ENCODE data around the gene CHSY1. TPM values are rescaled to one million over a fixed set of nuclear protein-coding genes. Genes with fewer than 3 reads are reported as not detected.

The CHSY1 gene
- total RNA-seq, 1 experiment from 2014 or later = 59.1 TPM

DNA sequence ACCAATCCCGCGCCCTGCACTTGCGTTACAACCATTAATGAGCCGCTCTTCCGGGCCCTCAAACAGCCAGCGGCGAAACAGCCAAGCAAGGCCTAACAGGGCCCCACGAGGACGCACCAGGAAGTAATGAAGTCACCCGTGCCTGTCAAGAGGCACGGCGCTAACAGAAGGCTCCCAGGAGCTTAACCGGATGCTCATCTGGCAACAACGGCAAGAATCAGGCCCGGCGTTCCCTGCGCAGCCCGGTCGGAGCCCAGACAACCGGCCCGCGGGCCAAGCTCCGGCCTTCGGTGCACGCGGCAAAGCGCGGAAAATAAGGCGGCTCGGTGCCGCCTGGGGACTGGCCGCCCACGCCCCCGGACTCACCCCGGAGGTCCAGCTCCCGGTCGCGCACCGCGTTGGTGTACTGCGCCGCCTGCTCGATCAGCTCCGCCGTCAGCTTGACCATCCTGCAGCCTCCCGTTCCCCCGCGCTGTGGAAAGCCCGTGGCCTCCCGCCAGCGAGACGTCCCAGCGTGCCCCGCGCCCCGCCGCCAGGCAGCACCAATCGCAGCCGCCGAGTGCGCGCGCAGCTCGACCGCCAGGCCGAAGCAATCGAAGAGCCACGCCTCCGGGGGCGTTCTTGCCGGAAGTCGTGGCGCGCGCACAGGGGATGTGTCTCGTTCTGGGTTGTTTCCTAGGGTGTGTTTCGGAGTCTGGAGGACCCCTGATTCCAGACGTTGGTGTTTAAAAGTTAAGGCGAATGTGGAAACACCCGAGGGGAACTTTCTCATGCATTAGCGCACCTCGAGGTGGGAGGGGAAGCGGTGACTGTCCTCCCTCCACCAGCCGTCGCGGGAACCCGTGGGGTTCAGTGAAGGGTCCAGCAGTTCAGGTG, 43.1 kb upstream of the CHSY1 start, which contains the start of gene SNRPA1 (continued):
- TF ChIP-seq, protein P1, sequence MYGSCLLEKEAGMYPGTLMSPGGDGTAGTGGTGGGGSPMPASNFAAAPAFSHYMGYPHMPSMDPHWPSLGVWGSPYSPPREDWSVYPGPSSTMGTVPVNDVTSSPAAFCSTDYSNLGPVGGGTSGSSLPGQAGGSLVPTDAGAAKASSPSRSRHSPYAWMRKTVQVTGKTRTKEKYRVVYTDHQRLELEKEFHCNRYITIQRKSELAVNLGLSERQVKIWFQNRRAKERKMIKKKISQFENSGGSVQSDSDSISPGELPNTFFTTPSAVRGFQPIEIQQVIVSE (CRISPR knock-in tag; IDR thresholded peaks at IDR 0.05; ENCODE audit: borderline replicate concordance) = no peak
- TF ChIP-seq, protein P2, sequence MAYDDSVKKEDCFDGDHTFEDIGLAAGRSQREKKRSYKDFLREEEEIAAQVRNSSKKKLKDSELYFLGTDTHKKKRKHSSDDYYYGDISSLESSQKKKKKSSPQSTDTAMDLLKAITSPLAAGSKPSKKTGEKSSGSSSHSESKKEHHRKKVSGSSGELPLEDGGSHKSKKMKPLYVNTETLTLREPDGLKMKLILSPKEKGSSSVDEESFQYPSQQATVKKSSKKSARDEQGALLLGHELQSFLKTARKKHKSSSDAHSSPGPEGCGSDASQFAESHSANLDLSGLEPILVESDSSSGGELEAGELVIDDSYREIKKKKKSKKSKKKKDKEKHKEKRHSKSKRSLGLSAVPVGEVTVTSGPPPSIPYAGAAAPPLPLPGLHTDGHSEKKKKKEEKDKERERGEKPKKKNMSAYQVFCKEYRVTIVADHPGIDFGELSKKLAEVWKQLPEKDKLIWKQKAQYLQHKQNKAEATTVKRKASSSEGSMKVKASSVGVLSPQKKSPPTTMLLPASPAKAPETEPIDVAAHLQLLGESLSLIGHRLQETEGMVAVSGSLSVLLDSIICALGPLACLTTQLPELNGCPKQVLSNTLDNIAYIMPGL (CRISPR knock-in tag; IDR thresholded peaks at IDR 0.05) = peak; percentile 93
- peak; percentile 80 for TF ChIP-seq GABPB1 (CRISPR knock-in tag; IDR thresholded peaks at IDR 0.05)
- TF ChIP-seq, protein P3, sequence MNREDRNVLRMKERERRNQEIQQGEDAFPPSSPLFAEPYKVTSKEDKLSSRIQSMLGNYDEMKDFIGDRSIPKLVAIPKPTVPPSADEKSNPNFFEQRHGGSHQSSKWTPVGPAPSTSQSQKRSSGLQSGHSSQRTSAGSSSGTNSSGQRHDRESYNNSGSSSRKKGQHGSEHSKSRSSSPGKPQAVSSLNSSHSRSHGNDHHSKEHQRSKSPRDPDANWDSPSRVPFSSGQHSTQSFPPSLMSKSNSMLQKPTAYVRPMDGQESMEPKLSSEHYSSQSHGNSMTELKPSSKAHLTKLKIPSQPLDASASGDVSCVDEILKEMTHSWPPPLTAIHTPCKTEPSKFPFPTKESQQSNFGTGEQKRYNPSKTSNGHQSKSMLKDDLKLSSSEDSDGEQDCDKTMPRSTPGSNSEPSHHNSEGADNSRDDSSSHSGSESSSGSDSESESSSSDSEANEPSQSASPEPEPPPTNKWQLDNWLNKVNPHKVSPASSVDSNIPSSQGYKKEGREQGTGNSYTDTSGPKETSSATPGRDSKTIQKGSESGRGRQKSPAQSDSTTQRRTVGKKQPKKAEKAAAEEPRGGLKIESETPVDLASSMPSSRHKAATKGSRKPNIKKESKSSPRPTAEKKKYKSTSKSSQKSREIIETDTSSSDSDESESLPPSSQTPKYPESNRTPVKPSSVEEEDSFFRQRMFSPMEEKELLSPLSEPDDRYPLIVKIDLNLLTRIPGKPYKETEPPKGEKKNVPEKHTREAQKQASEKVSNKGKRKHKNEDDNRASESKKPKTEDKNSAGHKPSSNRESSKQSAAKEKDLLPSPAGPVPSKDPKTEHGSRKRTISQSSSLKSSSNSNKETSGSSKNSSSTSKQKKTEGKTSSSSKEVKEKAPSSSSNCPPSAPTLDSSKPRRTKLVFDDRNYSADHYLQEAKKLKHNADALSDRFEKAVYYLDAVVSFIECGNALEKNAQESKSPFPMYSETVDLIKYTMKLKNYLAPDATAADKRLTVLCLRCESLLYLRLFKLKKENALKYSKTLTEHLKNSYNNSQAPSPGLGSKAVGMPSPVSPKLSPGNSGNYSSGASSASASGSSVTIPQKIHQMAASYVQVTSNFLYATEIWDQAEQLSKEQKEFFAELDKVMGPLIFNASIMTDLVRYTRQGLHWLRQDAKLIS (CRISPR knock-in tag; IDR thresholded peaks at IDR 0.05; ENCODE audit: borderline replicate concordance) = no peak
- TF ChIP-seq, protein P4, sequence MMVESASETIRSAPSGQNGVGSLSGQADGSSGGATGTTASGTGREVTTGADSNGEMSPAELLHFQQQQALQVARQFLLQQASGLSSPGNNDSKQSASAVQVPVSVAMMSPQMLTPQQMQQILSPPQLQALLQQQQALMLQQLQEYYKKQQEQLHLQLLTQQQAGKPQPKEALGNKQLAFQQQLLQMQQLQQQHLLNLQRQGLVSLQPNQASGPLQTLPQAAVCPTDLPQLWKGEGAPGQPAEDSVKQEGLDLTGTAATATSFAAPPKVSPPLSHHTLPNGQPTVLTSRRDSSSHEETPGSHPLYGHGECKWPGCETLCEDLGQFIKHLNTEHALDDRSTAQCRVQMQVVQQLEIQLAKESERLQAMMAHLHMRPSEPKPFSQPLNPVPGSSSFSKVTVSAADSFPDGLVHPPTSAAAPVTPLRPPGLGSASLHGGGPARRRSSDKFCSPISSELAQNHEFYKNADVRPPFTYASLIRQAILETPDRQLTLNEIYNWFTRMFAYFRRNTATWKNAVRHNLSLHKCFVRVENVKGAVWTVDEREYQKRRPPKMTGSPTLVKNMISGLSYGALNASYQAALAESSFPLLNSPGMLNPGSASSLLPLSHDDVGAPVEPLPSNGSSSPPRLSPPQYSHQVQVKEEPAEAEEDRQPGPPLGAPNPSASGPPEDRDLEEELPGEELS (CRISPR knock-in tag; IDR thresholded peaks at IDR 0.05) = peak; percentile 98
- peak; percentile 72; the same call in 1 of the 2 replicates for TF ChIP-seq ZNF232 (CRISPR knock-in tag; IDR thresholded peaks at IDR 0.05)
- TF ChIP-seq ESRRA (CRISPR knock-in tag; IDR thresholded peaks at IDR 0.05; ENCODE audit: borderline replicate concordance) = peak; percentile 23; the same call in 1 of the 2 replicates
- no peak for TF ChIP-seq JUN (CRISPR knock-in tag; IDR thresholded peaks at IDR 0.05)
- TF ChIP-seq, protein P5, sequence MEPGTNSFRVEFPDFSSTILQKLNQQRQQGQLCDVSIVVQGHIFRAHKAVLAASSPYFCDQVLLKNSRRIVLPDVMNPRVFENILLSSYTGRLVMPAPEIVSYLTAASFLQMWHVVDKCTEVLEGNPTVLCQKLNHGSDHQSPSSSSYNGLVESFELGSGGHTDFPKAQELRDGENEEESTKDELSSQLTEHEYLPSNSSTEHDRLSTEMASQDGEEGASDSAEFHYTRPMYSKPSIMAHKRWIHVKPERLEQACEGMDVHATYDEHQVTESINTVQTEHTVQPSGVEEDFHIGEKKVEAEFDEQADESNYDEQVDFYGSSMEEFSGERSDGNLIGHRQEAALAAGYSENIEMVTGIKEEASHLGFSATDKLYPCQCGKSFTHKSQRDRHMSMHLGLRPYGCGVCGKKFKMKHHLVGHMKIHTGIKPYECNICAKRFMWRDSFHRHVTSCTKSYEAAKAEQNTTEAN (CRISPR knock-in tag; IDR thresholded peaks at IDR 0.05) = peak; percentile 87
- 0 out of 2 replicates have a peak, but pooled peaks have one; percentile 90 for TF ChIP-seq KAT7 (CRISPR knock-in tag; IDR thresholded peaks at IDR 0.05; ENCODE audit: borderline replicate concordance)
- TF ChIP-seq, protein P6, sequence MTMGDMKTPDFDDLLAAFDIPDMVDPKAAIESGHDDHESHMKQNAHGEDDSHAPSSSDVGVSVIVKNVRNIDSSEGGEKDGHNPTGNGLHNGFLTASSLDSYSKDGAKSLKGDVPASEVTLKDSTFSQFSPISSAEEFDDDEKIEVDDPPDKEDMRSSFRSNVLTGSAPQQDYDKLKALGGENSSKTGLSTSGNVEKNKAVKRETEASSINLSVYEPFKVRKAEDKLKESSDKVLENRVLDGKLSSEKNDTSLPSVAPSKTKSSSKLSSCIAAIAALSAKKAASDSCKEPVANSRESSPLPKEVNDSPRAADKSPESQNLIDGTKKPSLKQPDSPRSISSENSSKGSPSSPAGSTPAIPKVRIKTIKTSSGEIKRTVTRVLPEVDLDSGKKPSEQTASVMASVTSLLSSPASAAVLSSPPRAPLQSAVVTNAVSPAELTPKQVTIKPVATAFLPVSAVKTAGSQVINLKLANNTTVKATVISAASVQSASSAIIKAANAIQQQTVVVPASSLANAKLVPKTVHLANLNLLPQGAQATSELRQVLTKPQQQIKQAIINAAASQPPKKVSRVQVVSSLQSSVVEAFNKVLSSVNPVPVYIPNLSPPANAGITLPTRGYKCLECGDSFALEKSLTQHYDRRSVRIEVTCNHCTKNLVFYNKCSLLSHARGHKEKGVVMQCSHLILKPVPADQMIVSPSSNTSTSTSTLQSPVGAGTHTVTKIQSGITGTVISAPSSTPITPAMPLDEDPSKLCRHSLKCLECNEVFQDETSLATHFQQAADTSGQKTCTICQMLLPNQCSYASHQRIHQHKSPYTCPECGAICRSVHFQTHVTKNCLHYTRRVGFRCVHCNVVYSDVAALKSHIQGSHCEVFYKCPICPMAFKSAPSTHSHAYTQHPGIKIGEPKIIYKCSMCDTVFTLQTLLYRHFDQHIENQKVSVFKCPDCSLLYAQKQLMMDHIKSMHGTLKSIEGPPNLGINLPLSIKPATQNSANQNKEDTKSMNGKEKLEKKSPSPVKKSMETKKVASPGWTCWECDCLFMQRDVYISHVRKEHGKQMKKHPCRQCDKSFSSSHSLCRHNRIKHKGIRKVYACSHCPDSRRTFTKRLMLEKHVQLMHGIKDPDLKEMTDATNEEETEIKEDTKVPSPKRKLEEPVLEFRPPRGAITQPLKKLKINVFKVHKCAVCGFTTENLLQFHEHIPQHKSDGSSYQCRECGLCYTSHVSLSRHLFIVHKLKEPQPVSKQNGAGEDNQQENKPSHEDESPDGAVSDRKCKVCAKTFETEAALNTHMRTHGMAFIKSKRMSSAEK (CRISPR knock-in tag; IDR thresholded peaks at IDR 0.05; ENCODE audit: borderline replicate concordance) = no peak
- TF ChIP-seq, protein P7, sequence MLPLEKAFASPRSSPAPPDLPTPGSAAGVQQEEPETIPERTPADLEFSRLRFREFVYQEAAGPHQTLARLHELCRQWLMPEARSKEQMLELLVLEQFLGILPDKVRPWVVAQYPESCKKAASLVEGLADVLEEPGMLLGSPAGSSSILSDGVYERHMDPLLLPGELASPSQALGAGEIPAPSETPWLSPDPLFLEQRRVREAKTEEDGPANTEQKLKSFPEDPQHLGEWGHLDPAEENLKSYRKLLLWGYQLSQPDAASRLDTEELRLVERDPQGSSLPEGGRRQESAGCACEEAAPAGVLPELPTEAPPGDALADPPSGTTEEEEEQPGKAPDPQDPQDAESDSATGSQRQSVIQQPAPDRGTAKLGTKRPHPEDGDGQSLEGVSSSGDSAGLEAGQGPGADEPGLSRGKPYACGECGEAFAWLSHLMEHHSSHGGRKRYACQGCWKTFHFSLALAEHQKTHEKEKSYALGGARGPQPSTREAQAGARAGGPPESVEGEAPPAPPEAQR (CRISPR knock-in tag; IDR thresholded peaks at IDR 0.05) = no peak
- TF ChIP-seq, protein P8, sequence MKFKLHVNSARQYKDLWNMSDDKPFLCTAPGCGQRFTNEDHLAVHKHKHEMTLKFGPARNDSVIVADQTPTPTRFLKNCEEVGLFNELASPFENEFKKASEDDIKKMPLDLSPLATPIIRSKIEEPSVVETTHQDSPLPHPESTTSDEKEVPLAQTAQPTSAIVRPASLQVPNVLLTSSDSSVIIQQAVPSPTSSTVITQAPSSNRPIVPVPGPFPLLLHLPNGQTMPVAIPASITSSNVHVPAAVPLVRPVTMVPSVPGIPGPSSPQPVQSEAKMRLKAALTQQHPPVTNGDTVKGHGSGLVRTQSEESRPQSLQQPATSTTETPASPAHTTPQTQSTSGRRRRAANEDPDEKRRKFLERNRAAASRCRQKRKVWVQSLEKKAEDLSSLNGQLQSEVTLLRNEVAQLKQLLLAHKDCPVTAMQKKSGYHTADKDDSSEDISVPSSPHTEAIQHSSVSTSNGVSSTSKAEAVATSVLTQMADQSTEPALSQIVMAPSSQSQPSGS (CRISPR knock-in tag; IDR thresholded peaks at IDR 0.05; ENCODE audit: borderline replicate concordance, low read depth) = no peak
- TF ChIP-seq, protein P9, sequence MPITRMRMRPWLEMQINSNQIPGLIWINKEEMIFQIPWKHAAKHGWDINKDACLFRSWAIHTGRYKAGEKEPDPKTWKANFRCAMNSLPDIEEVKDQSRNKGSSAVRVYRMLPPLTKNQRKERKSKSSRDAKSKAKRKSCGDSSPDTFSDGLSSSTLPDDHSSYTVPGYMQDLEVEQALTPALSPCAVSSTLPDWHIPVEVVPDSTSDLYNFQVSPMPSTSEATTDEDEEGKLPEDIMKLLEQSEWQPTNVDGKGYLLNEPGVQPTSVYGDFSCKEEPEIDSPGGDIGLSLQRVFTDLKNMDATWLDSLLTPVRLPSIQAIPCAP (CRISPR knock-in tag; IDR thresholded peaks at IDR 0.05) = peak; percentile 76; the same call in 1 of the 2 replicates
- no peak; the same call in 1 of the 2 replicates for TF ChIP-seq CREB1 (CRISPR knock-in tag; IDR thresholded peaks at IDR 0.05)
- TF ChIP-seq ATF1 (CRISPR knock-in tag; IDR thresholded peaks at IDR 0.05) = peak; percentile 74; the same call in 1 of the 2 replicates
- no peak for TF ChIP-seq NFYB (CRISPR knock-in tag; conservative IDR thresholded peaks at IDR 0.05; ENCODE audit: low read depth)
- TF ChIP-seq SMAD3 (CRISPR knock-in tag; IDR thresholded peaks at IDR 0.05; ENCODE audit: borderline replicate concordance) = 0 out of 2 replicates have a peak, but pooled peaks have one; percentile 16

All from WTC11 (cell line).